Measurements from ENCODE around the gene PRMT1.
A peak's percentile ranks its signal among the peaks of the same experiment; 100 is the strongest.

PRMT1 gene

GRCh38 chr19:49678985-49679770 is 2.1 kb downstream of the PRMT1 start:
- peak overlapping the region; percentile 0 for H3K9ac ChIP-seq (ENCODE audit: low read depth, low read length)
- H3K27me3 ChIP-seq (ENCODE audit: control insufficient read depth, insufficient read depth, low read length) = no peaks in the 10 kb centered on the region
- no peak overlapping the region for H3K4me3 ChIP-seq (ENCODE audit: low read length)
- peaks cover 25% of the 10 kb centered on the region for H3K4me1 ChIP-seq (ENCODE audit: control insufficient read depth, insufficient read depth, low read length)
- peaks cover 24% of the 10 kb centered on the region for H3K36me3 ChIP-seq (ENCODE audit: insufficient read depth, low read length)
- H3K9me3 ChIP-seq (replicated peaks; ENCODE audit: low read length) = no peaks in the 10 kb centered on the region
- peak overlapping the region; percentile 65 for H3K4me2 ChIP-seq (ENCODE audit: low read length)

GRCh38 chr19:49679771-49680413 is 2.8 kb downstream of the PRMT1 start:
- H3K9me3 ChIP-seq (replicated peaks; ENCODE audit: low read length) = no peaks in the 10 kb centered on the region
- H3K36me3 ChIP-seq (ENCODE audit: insufficient read depth, low read length) = peaks cover 31% of the 10 kb centered on the region
- H3K4me3 ChIP-seq (ENCODE audit: low read length) = peak overlapping the region; percentile 18
- H3K9ac ChIP-seq (ENCODE audit: low read depth, low read length) = peak overlapping the region; percentile 26
- H3K4me2 ChIP-seq (ENCODE audit: low read length) = peak overlapping the region; percentile 65
- peaks cover 22% of the 10 kb centered on the region for H3K4me1 ChIP-seq (ENCODE audit: control insufficient read depth, insufficient read depth, low read length)
- H3K27me3 ChIP-seq (ENCODE audit: control insufficient read depth, insufficient read depth, low read length) = no peaks in the 10 kb centered on the region

GRCh38 chr19:49680421-49681351 is 3.6 kb downstream of the PRMT1 start:
- H3K9me3 ChIP-seq (replicated peaks; ENCODE audit: low read length) = no peaks in the 10 kb centered on the region
- H3K27me3 ChIP-seq (ENCODE audit: control insufficient read depth, insufficient read depth, low read length) = no peaks in the 10 kb centered on the region
- peaks cover 39% of the 10 kb centered on the region for H3K36me3 ChIP-seq (ENCODE audit: insufficient read depth, low read length)
- H3K4me1 ChIP-seq (ENCODE audit: control insufficient read depth, insufficient read depth, low read length) = peaks cover 21% of the 10 kb centered on the region
- peak overlapping the region; percentile 65 for H3K4me2 ChIP-seq (ENCODE audit: low read length)
- peak overlapping the region; percentile 26 for H3K9ac ChIP-seq (ENCODE audit: low read depth, low read length)
- peak overlapping the region; percentile 18 for H3K4me3 ChIP-seq (ENCODE audit: low read length)

GRCh38 chr19:49681830-49682229 is 4.8 kb downstream of the PRMT1 start:
- Histone ChIP-seq H3K4me2 (ENCODE audit: low read length) (no peak overlapping the region), H3K36me3 (ENCODE audit: insufficient read depth, low read length) (peaks cover 47% of the 10 kb centered on the region), H3K27me3 (ENCODE audit: control insufficient read depth, insufficient read depth, low read length) (no peaks in the 10 kb centered on the region), H3K4me3 (ENCODE audit: low read length) (no peak overlapping the region), H3K9ac (ENCODE audit: low read depth, low read length) (no peak overlapping the region), H3K4me1 (ENCODE audit: control insufficient read depth, insufficient read depth, low read length) (peaks cover 17% of the 10 kb centered on the region), H3K9me3 (replicated peaks; ENCODE audit: low read length) (no peaks in the 10 kb centered on the region)

- H3K4me1 ChIP-seq (ENCODE audit: control insufficient read depth, insufficient read depth, low read length) = peaks cover 17% of the 10 kb centered on the region
Measured at GRCh38 chr19:49682274-49682673, 5.2 kb downstream of the PRMT1 start.

GRCh38 chr19:49683814-49684250 is 6.8 kb downstream of the PRMT1 start:
- H3K9ac ChIP-seq (ENCODE audit: low read depth, low read length) = no peak overlapping the region
- H3K36me3 ChIP-seq (ENCODE audit: insufficient read depth, low read length) = peaks cover 56% of the 10 kb centered on the region
- no peak overlapping the region for H3K4me3 ChIP-seq (ENCODE audit: low read length)
- no peaks in the 10 kb centered on the region for H3K27me3 ChIP-seq (ENCODE audit: control insufficient read depth, insufficient read depth, low read length)
- peaks cover 17% of the 10 kb centered on the region for H3K4me1 ChIP-seq (ENCODE audit: control insufficient read depth, insufficient read depth, low read length)
- no peaks in the 10 kb centered on the region for H3K9me3 ChIP-seq (replicated peaks; ENCODE audit: low read length)
- H3K4me2 ChIP-seq (ENCODE audit: low read length) = no peak overlapping the region

More at GRCh38 chr19:49682274-49682673, 5.2 kb downstream of the PRMT1 start:
- Histone ChIP-seq H3K4me3 (ENCODE audit: low read length) (no peak overlapping the region), H3K27me3 (ENCODE audit: control insufficient read depth, insufficient read depth, low read length) (no peaks in the 10 kb centered on the region), H3K9me3 (replicated peaks; ENCODE audit: low read length) (no peaks in the 10 kb centered on the region), H3K36me3 (ENCODE audit: insufficient read depth, low read length) (peaks cover 50% of the 10 kb centered on the region), H3K4me2 (ENCODE audit: low read length) (no peak overlapping the region), H3K9ac (ENCODE audit: low read depth, low read length) (no peak overlapping the region)

GRCh38 chr19:49684251-49684982 is 7.3 kb downstream of the PRMT1 start:
- Histone ChIP-seq H3K9ac (ENCODE audit: low read depth, low read length) (no peak overlapping the region), H3K9me3 (replicated peaks; ENCODE audit: low read length) (no peaks in the 10 kb centered on the region), H3K36me3 (ENCODE audit: insufficient read depth, low read length) (peaks cover 56% of the 10 kb centered on the region), H3K27me3 (ENCODE audit: control insufficient read depth, insufficient read depth, low read length) (no peaks in the 10 kb centered on the region), H3K4me3 (ENCODE audit: low read length) (no peak overlapping the region), H3K4me1 (ENCODE audit: control insufficient read depth, insufficient read depth, low read length) (peaks cover 12% of the 10 kb centered on the region), H3K4me2 (ENCODE audit: low read length) (no peak overlapping the region)

- H3K27me3 ChIP-seq (ENCODE audit: control insufficient read depth, insufficient read depth, low read length) = no peaks in the 10 kb centered on the region
- peaks cover 56% of the 10 kb centered on the region for H3K36me3 ChIP-seq (ENCODE audit: insufficient read depth, low read length)
- H3K9ac ChIP-seq (ENCODE audit: low read depth, low read length) = no peak overlapping the region
- H3K4me2 ChIP-seq (ENCODE audit: low read length) = no peak overlapping the region
- H3K4me1 ChIP-seq (ENCODE audit: control insufficient read depth, insufficient read depth, low read length) = peaks cover 8% of the 10 kb centered on the region
- no peak overlapping the region for H3K4me3 ChIP-seq (ENCODE audit: low read length)
- no peaks in the 10 kb centered on the region for H3K9me3 ChIP-seq (replicated peaks; ENCODE audit: low read length)
Measured at GRCh38 chr19:49684983-49685553, 8.0 kb downstream of the PRMT1 start.

- H3K4me1 ChIP-seq (ENCODE audit: control insufficient read depth, insufficient read depth, low read length) = peaks cover 11% of the 10 kb centered on the region
- H3K36me3 ChIP-seq (ENCODE audit: insufficient read depth, low read length) = peaks cover 55% of the 10 kb centered on the region
- H3K9ac ChIP-seq (ENCODE audit: low read depth, low read length) = no peak overlapping the region
- no peak overlapping the region for H3K4me2 ChIP-seq (ENCODE audit: low read length)
- H3K9me3 ChIP-seq (replicated peaks; ENCODE audit: low read length) = no peaks in the 10 kb centered on the region
- no peaks in the 10 kb centered on the region for H3K27me3 ChIP-seq (ENCODE audit: control insufficient read depth, insufficient read depth, low read length)
- no peak overlapping the region for H3K4me3 ChIP-seq (ENCODE audit: low read length)
Measured at GRCh38 chr19:49685845-49686332, 8.8 kb downstream of the PRMT1 start.

GRCh38 chr19:49686503-49687088 is 9.5 kb downstream of the PRMT1 start:
- peaks cover 51% of the 10 kb centered on the region for H3K36me3 ChIP-seq (ENCODE audit: insufficient read depth, low read length)
- H3K4me3 ChIP-seq (ENCODE audit: low read length) = no peak overlapping the region
- H3K9me3 ChIP-seq (replicated peaks; ENCODE audit: low read length) = no peaks in the 10 kb centered on the region
- no peaks in the 10 kb centered on the region for H3K27me3 ChIP-seq (ENCODE audit: control insufficient read depth, insufficient read depth, low read length)
- no peak overlapping the region for H3K4me2 ChIP-seq (ENCODE audit: low read length)
- no peak overlapping the region for H3K9ac ChIP-seq (ENCODE audit: low read depth, low read length)
- peaks cover 17% of the 10 kb centered on the region for H3K4me1 ChIP-seq (ENCODE audit: control insufficient read depth, insufficient read depth, low read length)
